Ishikawa (cell line): ENCODE data around the gene RPGRIP1L.

Experiments
- CEBPB ChIP-seq: IDR thresholded peaks from 2 replicates; pipeline ENCODE4 v1.6.1; 2012
- CREB1 ChIP-seq: IDR thresholded peaks from 2 replicates; pipeline ENCODE4 v1.6.1; 2012; ENCODE audit warnings: low read depth
- EGR1 ChIP-seq: IDR thresholded peaks from 2 replicates; pipeline ENCODE4 v1.6.1; 2012
- EP300 ChIP-seq: IDR thresholded peaks from 2 replicates; pipeline ENCODE4 v1.6.1; 2012; ENCODE audit warnings: borderline replicate concordance
- FOXM1 ChIP-seq: IDR thresholded peaks from 2 replicates; pipeline ENCODE4 v1.6.1; 2012; ENCODE audit warnings: low read depth, borderline replicate concordance
- NFIC ChIP-seq: IDR thresholded peaks from 2 replicates; pipeline ENCODE4 v1.6.1; 2012
- RAD21 ChIP-seq: IDR thresholded peaks from 2 replicates; pipeline ENCODE4 v1.6.1; 2012; ENCODE audit warnings: low read depth
- REST ChIP-seq: IDR thresholded peaks from 2 replicates; pipeline ENCODE4 v1.6.1; 2012; ENCODE audit warnings: low read depth, mild to moderate bottlenecking
- TAF1 ChIP-seq: IDR thresholded peaks from 2 replicates; pipeline ENCODE4 v1.6.1; 2012; ENCODE audit warnings: low read depth, mild to moderate bottlenecking
- TCF12 ChIP-seq: IDR thresholded peaks from 2 replicates; pipeline ENCODE4 v1.6.1; 2012; ENCODE audit warnings: low read depth
- TEAD4 ChIP-seq: IDR thresholded peaks from 2 replicates; pipeline ENCODE4 v1.6.1; 2012
- YY1 ChIP-seq: IDR thresholded peaks from 2 replicates; pipeline ENCODE4 v1.6.1; 2012; ENCODE audit warnings: low read depth
- ZBTB7A ChIP-seq: IDR thresholded peaks from 2 replicates; pipeline ENCODE4 v1.6.1; 2012; ENCODE audit warnings: low read depth
- TF ChIP-seq, protein P1 (sequence below): IDR thresholded peaks from 2 replicates; pipeline ENCODE4 v1.6.1; 2012
- TF ChIP-seq, protein P2 (sequence below): IDR thresholded peaks from 2 replicates; pipeline ENCODE4 v1.6.1; 2012

Gene RPGRIP1L

DNA sequence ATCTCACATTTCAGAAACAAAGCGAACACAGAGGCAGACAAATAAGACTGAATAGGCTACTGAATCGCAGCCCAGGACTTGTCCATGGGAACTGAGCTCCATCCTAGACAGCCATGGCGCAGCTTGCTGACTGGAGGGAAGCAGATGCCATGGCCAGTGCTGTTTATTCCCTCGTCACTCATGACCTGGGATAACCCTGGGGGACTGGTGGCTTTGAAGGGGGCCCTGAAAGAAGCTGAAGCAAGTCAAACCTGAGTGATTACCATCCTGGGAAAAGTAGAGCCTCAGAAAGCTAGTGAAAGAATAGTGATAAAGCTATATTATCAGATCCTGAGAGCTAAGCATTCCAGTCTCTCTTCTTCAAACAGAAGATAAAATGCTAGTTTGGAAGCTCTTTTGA lies 94.1 kb downstream of the RPGRIP1L start:
- TF ChIP-seq RAD21 (no peak), EP300 (no peak), TEAD4 (no peak), FOXM1 (no peak), YY1 (no peak), CREB1 (no peak), EGR1 (no peak), NFIC (no peak), CEBPB (no peak), TCF12 (no peak), REST (no peak), ZBTB7A (no peak), TAF1 (no peak)
- TF ChIP-seq, protein P1, sequence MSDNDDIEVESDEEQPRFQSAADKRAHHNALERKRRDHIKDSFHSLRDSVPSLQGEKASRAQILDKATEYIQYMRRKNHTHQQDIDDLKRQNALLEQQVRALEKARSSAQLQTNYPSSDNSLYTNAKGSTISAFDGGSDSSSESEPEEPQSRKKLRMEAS, result no peak
- TF ChIP-seq, protein P2, sequence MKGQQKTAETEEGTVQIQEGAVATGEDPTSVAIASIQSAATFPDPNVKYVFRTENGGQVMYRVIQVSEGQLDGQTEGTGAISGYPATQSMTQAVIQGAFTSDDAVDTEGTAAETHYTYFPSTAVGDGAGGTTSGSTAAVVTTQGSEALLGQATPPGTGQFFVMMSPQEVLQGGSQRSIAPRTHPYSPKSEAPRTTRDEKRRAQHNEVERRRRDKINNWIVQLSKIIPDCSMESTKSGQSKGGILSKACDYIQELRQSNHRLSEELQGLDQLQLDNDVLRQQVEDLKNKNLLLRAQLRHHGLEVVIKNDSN, result no peak

DNA sequence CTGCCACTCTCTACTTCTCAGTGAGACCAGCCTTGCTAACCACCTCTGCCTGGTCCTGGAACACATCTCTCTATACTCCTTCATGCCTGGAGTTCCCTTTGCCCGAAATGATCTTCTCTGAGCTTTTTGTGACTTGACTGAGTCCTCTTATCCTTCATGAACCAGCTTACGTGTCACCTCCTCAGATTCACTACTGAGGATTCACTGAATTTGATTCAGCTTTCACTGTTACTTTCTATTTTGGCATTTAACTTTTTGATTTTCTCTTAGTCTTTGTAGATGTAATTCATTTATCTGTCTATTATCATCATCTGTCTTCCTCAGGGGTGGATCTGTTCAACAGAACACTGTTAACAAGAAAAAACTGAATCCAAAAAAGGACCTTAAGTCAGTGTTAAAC lies 95.6 kb downstream of the RPGRIP1L start:
- TF ChIP-seq EP300 (no peak), YY1 (no peak), FOXM1 (no peak), NFIC (no peak), TEAD4 (no peak), REST (no peak), ZBTB7A (no peak), CEBPB (no peak), RAD21 (no peak), TCF12 (no peak), TAF1 (no peak), EGR1 (no peak)
- TF ChIP-seq, protein P1, result no peak

DNA sequence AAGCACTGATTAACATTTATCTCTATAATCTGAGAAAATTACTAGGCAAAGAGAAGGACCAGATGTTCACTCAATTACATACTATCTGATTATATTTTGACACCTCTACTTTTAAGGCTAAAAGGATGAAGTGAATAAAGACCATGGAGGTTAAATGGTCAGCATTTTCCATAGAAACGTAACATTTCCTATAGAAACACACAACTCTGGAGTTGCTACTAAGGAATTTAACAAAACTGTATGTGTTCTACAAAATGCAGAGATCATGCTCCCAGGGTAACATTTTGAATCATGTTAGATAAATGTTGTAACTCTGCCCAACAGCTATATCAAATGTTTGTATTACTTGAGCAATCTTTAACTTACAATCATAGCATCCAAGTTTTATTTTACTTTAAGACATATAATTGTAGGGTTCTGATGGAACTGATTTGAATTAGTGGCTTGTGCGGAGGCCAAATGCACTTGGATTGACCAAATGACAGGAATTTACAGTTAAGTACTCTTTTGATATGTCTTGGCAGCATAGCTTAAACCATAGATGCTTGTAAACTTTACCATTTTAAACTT lies 97.7 kb downstream of the RPGRIP1L start:
- TF ChIP-seq CREB1 (no peak), CEBPB (no peak), FOXM1 (no peak), YY1 (no peak), EP300 (no peak), ZBTB7A (no peak), RAD21 (no peak), REST (no peak), TCF12 (no peak), EGR1 (no peak), TEAD4 (no peak), TAF1 (no peak), NFIC (no peak)
- TF ChIP-seq, protein P1, result no peak
- TF ChIP-seq, protein P2, result no peak

DNA sequence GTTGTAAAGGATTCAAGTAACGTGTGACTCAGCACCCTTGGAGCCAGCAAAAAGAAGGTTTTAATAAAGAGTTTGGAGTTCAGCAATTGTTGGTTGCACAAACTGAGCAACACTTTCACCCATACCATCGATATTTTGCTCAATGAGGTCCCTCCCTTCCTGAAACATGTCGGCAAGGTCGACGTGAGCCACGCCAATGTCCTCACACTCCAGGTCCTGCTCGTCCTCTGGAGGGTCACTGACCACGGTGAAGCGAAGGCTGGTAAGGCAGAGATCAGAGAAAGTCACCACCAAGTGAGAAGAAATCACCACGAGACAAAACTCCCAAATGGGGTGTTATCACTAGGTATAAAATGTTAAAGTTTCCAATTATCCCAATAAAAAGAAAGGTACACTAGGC lies 98.3 kb downstream of the RPGRIP1L start:
- TF ChIP-seq ZBTB7A (no peak), RAD21 (no peak), TAF1 (no peak), TEAD4 (no peak), YY1 (no peak), EGR1 (no peak)
